WTC11 (cell line): ENCODE results near the gene PIP4P1. TPM values are rescaled to one million over a fixed set of nuclear protein-coding genes. Genes with fewer than 3 reads are reported as not detected.
A peak's percentile ranks its signal among the peaks of the same experiment; 100 is the strongest.

Source experiments
- ATAC-seq: fragments of 200-7000 bp; cut with Tn5 transposase; 2 replicates; pipeline ENCODE4 v1.10.0; 2021; ENCODE audit warnings: mild to moderate bottlenecking, moderate library complexity
- CTCF ChIA-PET: fragments of 300-600 bp; sonication (Branson Sonifier 250); formaldehyde crosslinking; loops from one replicate; lab custom pipeline; 2021; ENCODE audit warnings: antibody characterized with exemption; lab: Charles Lee
- POLR2A ChIA-PET: fragments of 350-600 bp; sonication (Branson Sonifier 250); formaldehyde crosslinking; loops from one replicate; lab custom pipeline; 2021; ENCODE audit warnings: antibody characterized with exemption; lab: Charles Lee
- DNase-seq: peaks from one replicate; pipeline ENCODE4 v3.0.0; 2021; ENCODE audit warnings: low spot score
- H3K27ac Mint-ChIP-seq: 2 replicates; pipeline ENCODE4 v1.8.0; 2021; ENCODE audit warnings: mixed read lengths
- H3K27me3 Mint-ChIP-seq: 2 replicates; pipeline ENCODE4 v1.8.0; 2021; ENCODE audit warnings: low read depth, mild to moderate bottlenecking, moderate library complexity, mixed read lengths
- H3K36me3 Mint-ChIP-seq: 2 replicates; pipeline ENCODE4 v1.8.0; 2021; ENCODE audit warnings: mixed read lengths
- H3K4me1 Mint-ChIP-seq: 2 replicates; pipeline ENCODE4 v1.8.0; 2022; ENCODE audit warnings: mixed read lengths
- H3K4me3 Mint-ChIP-seq: 2 replicates; pipeline ENCODE4 v1.8.0; 2021; ENCODE audit warnings: mild to moderate bottlenecking, moderate library complexity, mixed read lengths
- H3K9me3 Mint-ChIP-seq: 2 replicates; pipeline ENCODE4 v1.8.0; 2021; ENCODE audit warnings: mixed read lengths
- ATF1 ChIP-seq: sonication (generic); formaldehyde crosslinking; IDR thresholded peaks from 2 replicates; pipeline ENCODE4 v1.8.1; 2023; ENCODE audit warnings: mild to moderate bottlenecking, moderate library complexity, missing genetic modification reagents
- FOXK1 ChIP-seq: sonication (generic); formaldehyde crosslinking; IDR thresholded peaks from 2 replicates; pipeline ENCODE4 v1.8.0; 2022; ENCODE audit warnings: mild to moderate bottlenecking, moderate library complexity, missing genetic modification reagents
- IRF2 ChIP-seq: sonication (generic); formaldehyde crosslinking; IDR thresholded peaks from 2 replicates; pipeline ENCODE4 v1.8.0; 2022; ENCODE audit warnings: low read depth, missing genetic modification reagents, borderline replicate concordance
- NR1H2 ChIP-seq: sonication (generic); formaldehyde crosslinking; IDR thresholded peaks from 2 replicates; pipeline ENCODE4 v1.9.0; 2021; ENCODE audit warnings: mild to moderate bottlenecking, moderate library complexity, missing genetic modification reagents
- NR3C1 ChIP-seq: sonication (generic); formaldehyde crosslinking; conservative IDR thresholded peaks from 2 replicates; pipeline ENCODE4 v1.8.1; 2023; ENCODE audit warnings: low read depth, mild to moderate bottlenecking, missing genetic modification reagents
- ZBTB21 ChIP-seq: sonication (generic); formaldehyde crosslinking; IDR thresholded peaks from 2 replicates; pipeline ENCODE4 v1.8.1; 2023; ENCODE audit warnings: mild to moderate bottlenecking, missing genetic modification reagents, borderline replicate concordance
- ZNF121 ChIP-seq: sonication (generic); formaldehyde crosslinking; IDR thresholded peaks from 2 replicates; pipeline ENCODE4 v1.8.0; 2023; ENCODE audit warnings: missing genetic modification reagents
- ZNF232 ChIP-seq: sonication (generic); formaldehyde crosslinking; IDR thresholded peaks from 2 replicates; pipeline ENCODE4 v1.8.0; 2022; ENCODE audit warnings: mild to moderate bottlenecking, missing genetic modification reagents
- ZNF317 ChIP-seq: sonication (generic); formaldehyde crosslinking; IDR thresholded peaks from 2 replicates; pipeline ENCODE4 v1.8.1; 2023; ENCODE audit warnings: low read depth, mild to moderate bottlenecking, moderate library complexity, missing genetic modification reagents, borderline replicate concordance
- total RNA-seq: library from RNA; stranded (reverse); gene quantifications from 3 replicates; pipeline ENCODE4 v1.2.3, GENCODE V29; 2021
- TF ChIP-seq, protein P1 (sequence below): fragments of 250-450 bp; sonication (Bioruptor Pico); IDR thresholded peaks from 2 replicates; pipeline ENCODE4 v1.9.0; 2021; ENCODE audit warnings: mild to moderate bottlenecking, borderline replicate concordance
- TF ChIP-seq, protein P2 (sequence below): sonication (generic); formaldehyde crosslinking; conservative IDR thresholded peaks from 2 replicates; pipeline ENCODE4 v1.8.1; 2022; ENCODE audit warnings: mild to moderate bottlenecking, missing genetic modification reagents
- TF ChIP-seq, protein P3 (sequence below): sonication (generic); formaldehyde crosslinking; IDR thresholded peaks from 2 replicates; pipeline ENCODE4 v1.8.0; 2022; ENCODE audit warnings: mild to moderate bottlenecking, missing genetic modification reagents
- TF ChIP-seq, protein P4 (sequence below): sonication (generic); formaldehyde crosslinking; IDR thresholded peaks from 2 replicates; pipeline ENCODE4 v1.8.1; 2023; ENCODE audit warnings: mild to moderate bottlenecking, missing genetic modification reagents
- TF ChIP-seq, protein P5 (sequence below): fragments of 250-450 bp; sonication (Bioruptor Pico); IDR thresholded peaks from 2 replicates; pipeline ENCODE4 v2.1.2; 2022; ENCODE audit warnings: mild to moderate bottlenecking, moderate library complexity

Gene PIP4P1
- total RNA-seq, 1 experiment from 2014 or later, result 34.1 TPM

DNA sequence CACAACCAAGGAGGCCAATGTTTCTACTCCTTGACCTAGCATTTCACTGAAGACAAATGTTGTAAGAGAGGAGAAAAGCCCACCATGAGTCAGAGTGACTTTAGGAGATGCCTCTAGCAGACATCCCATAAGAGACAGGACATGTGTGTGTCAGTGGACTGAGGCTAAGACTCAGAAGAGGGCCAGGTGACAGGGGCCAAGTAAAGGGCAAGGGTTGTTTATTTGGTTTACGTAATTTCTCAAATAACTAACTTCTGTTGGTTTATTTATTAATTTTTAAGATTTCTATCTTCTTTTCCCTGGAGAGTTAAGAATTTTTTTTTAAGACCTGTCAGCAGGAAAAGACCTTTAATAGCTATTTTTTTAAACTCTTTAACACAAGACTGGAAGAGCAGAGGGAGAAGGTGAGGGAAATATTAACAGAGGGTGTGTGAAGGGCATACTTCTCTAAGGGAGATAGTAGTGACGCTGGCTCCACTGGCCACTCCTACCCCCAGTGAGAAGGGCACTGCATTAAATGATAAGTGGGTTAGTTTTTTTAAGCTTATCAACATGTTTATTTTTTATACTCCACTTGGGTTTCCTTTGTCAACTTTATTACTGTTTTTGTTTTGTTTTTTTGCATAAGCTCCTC, 11.4 kb upstream of the PIP4P1 start (continued):
- TF ChIP-seq, protein P1, sequence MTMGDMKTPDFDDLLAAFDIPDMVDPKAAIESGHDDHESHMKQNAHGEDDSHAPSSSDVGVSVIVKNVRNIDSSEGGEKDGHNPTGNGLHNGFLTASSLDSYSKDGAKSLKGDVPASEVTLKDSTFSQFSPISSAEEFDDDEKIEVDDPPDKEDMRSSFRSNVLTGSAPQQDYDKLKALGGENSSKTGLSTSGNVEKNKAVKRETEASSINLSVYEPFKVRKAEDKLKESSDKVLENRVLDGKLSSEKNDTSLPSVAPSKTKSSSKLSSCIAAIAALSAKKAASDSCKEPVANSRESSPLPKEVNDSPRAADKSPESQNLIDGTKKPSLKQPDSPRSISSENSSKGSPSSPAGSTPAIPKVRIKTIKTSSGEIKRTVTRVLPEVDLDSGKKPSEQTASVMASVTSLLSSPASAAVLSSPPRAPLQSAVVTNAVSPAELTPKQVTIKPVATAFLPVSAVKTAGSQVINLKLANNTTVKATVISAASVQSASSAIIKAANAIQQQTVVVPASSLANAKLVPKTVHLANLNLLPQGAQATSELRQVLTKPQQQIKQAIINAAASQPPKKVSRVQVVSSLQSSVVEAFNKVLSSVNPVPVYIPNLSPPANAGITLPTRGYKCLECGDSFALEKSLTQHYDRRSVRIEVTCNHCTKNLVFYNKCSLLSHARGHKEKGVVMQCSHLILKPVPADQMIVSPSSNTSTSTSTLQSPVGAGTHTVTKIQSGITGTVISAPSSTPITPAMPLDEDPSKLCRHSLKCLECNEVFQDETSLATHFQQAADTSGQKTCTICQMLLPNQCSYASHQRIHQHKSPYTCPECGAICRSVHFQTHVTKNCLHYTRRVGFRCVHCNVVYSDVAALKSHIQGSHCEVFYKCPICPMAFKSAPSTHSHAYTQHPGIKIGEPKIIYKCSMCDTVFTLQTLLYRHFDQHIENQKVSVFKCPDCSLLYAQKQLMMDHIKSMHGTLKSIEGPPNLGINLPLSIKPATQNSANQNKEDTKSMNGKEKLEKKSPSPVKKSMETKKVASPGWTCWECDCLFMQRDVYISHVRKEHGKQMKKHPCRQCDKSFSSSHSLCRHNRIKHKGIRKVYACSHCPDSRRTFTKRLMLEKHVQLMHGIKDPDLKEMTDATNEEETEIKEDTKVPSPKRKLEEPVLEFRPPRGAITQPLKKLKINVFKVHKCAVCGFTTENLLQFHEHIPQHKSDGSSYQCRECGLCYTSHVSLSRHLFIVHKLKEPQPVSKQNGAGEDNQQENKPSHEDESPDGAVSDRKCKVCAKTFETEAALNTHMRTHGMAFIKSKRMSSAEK (CRISPR knock-in tag), result no peak

DNA sequence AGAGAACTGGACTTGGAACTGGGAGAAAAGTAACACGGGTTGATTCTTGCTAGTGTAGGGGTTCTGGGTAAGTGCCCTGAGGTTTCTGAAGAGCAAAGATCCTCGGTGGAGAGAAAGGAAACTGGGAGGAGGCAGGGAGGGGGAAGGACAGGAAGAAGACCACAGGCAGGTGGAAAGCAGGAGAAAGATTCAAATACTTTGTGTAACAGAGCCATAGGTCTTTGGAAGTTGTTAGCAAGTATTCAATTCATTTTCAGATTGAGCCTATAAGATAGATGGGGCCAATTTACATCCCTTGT, 9.3 kb upstream of the PIP4P1 start:
- peak overlapping the region; percentile 99 for H3K4me3 Mint-ChIP-seq
- peak; percentile 2; the same call in 1 of the 2 replicates for ATAC-seq
- H3K27ac Mint-ChIP-seq, result peak overlapping the region; percentile 21
- CTCF ChIA-PET, result interaction anchor here (1.2 to 2.5 kb wide), 5 partner anchors 55 to 143 kb away, joined by 3 to 10 read pairs (median 3); no protein-coding TSS in a partner anchor
- H3K27me3 Mint-ChIP-seq, result peaks cover 6% of the 10 kb centered on the region; the same call in 1 of the 2 replicates
- TF ChIP-seq ZNF121 (no peak), ATF1 (CRISPR knock-in tag) (no peak), ZNF232 (no peak), NR3C1 (CRISPR knock-in tag) (no peak), ZNF317 (no peak), IRF2 (CRISPR knock-in tag) (no peak), NR1H2 (CRISPR knock-in tag) (no peak), FOXK1 (CRISPR knock-in tag) (no peak), ZBTB21 (CRISPR knock-in tag) (no peak)
- TF ChIP-seq, protein P2, sequence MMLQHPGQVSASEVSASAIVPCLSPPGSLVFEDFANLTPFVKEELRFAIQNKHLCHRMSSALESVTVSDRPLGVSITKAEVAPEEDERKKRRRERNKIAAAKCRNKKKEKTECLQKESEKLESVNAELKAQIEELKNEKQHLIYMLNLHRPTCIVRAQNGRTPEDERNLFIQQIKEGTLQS (CRISPR knock-in tag), result no peak
- TF ChIP-seq, protein P3, sequence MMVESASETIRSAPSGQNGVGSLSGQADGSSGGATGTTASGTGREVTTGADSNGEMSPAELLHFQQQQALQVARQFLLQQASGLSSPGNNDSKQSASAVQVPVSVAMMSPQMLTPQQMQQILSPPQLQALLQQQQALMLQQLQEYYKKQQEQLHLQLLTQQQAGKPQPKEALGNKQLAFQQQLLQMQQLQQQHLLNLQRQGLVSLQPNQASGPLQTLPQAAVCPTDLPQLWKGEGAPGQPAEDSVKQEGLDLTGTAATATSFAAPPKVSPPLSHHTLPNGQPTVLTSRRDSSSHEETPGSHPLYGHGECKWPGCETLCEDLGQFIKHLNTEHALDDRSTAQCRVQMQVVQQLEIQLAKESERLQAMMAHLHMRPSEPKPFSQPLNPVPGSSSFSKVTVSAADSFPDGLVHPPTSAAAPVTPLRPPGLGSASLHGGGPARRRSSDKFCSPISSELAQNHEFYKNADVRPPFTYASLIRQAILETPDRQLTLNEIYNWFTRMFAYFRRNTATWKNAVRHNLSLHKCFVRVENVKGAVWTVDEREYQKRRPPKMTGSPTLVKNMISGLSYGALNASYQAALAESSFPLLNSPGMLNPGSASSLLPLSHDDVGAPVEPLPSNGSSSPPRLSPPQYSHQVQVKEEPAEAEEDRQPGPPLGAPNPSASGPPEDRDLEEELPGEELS (CRISPR knock-in tag), result no peak
- TF ChIP-seq, protein P4, sequence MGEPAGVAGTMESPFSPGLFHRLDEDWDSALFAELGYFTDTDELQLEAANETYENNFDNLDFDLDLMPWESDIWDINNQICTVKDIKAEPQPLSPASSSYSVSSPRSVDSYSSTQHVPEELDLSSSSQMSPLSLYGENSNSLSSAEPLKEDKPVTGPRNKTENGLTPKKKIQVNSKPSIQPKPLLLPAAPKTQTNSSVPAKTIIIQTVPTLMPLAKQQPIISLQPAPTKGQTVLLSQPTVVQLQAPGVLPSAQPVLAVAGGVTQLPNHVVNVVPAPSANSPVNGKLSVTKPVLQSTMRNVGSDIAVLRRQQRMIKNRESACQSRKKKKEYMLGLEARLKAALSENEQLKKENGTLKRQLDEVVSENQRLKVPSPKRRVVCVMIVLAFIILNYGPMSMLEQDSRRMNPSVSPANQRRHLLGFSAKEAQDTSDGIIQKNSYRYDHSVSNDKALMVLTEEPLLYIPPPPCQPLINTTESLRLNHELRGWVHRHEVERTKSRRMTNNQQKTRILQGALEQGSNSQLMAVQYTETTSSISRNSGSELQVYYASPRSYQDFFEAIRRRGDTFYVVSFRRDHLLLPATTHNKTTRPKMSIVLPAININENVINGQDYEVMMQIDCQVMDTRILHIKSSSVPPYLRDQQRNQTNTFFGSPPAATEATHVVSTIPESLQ, result no peak
- TF ChIP-seq, protein P5, sequence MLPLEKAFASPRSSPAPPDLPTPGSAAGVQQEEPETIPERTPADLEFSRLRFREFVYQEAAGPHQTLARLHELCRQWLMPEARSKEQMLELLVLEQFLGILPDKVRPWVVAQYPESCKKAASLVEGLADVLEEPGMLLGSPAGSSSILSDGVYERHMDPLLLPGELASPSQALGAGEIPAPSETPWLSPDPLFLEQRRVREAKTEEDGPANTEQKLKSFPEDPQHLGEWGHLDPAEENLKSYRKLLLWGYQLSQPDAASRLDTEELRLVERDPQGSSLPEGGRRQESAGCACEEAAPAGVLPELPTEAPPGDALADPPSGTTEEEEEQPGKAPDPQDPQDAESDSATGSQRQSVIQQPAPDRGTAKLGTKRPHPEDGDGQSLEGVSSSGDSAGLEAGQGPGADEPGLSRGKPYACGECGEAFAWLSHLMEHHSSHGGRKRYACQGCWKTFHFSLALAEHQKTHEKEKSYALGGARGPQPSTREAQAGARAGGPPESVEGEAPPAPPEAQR (CRISPR knock-in tag), result no peak
- peaks cover 38% of the 10 kb centered on the region for H3K36me3 Mint-ChIP-seq
- no peak for DNase-seq
- H3K9me3 Mint-ChIP-seq, result no peaks in the 10 kb centered on the region
- POLR2A ChIA-PET, result interaction anchor here (0.6 to 2.4 kb wide), 4 partner anchors 9 to 138 kb away, joined by 3 to 19 read pairs (median 10); partner anchors contain the start of genes APEX1, CCNB1IP1, OSGEP and PARP2
- H3K4me1 Mint-ChIP-seq, result peaks cover 19% of the 10 kb centered on the region
